Erythroblast (primary cell): ENCODE measurements around the gene BUD23.

ENCODE experiments used
- GATA1 ChIP-seq: IDR thresholded peaks from 2 replicates; pipeline ENCODE4 v1.6.1; 2011; ENCODE audit warnings: low read depth, mild to moderate bottlenecking, control low read depth, low read length, moderate library complexity
- POLR2A ChIP-seq: IDR thresholded peaks from 2 replicates; pipeline ENCODE4 v1.6.1; 2011; ENCODE audit warnings: mild to moderate bottlenecking, low read length

DNA sequence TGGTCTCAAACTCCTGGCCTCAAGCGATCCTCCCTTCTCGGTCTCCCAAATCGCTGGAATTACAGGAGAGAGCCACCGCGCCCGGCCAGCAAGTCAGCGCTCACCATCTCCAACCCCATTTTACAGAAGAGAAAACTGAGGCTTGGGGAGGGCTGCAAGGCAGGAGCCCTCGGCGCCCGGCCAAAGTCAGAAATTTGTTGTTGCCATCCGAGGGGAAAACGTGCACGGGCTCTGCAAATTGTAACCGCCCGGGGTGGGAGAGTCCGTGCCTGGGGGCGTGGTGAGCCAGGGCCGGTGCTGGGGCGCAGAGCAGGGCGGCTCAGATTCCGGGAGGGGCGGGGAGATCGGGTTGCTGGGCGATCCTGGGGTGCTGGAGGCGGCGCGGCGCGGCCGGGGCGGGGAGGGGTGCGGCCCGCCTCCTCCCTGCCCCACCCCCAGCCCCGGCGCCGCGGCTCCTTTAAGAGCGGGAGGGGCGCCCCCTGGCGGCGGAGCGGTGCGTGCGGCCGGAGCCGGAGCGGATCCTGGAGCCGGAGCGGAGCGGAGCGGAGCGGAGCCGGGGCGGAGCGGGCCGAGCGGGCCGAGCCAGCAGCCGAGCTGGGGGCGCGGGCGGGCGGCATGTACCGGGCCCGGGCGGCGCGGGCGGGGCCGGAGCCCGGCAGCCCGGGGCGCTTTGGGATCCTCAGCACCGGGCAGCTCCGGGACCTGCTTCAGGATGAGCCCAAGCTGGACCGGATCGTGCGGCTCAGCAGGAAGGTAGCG is 15.9 kb upstream of the BUD23 start, which contains the start of gene VPS37D:
- TF ChIP-seq POLR2A (no peak), GATA1 (no peak)
